ENCODE results near the gene PPM1L.
"Not testable (repeated sequence)": the region's sequence is repeated elsewhere in the genome, so short reads cannot be mapped to it uniquely, and the experiment has no call there.

PPM1L gene

DNA sequence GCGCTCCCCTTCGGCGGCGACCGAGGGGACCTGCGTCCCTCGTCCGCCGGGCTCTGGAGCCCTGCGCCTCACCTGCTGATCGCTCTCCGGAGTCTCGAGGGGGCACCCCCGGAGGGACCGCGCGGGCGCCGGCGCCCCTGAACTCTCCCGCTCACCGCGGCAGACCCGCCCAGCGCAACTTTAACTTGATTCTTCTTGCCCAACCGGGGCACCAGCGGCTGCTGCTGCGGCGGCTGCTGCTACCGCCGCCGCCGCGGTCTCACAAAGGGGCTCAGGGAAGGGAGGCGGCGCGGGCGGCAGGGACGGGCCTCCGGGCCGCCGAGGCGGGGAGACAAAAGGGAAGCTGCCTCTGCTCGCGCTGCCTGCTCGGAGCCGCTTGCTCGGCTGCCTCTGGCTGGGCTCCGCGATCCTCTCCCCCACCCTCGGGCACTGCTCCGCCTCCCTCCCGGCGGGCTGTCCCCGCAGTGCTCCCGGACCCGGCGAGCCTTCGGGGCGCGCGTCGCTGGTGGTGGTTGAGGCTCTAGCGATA, at the start of gene PPM1L:
Gene PPM1L (plus strand): TSS at position 456 of the 529 bp plus-strand sequence.
- DNase-seq: no peak

DNA sequence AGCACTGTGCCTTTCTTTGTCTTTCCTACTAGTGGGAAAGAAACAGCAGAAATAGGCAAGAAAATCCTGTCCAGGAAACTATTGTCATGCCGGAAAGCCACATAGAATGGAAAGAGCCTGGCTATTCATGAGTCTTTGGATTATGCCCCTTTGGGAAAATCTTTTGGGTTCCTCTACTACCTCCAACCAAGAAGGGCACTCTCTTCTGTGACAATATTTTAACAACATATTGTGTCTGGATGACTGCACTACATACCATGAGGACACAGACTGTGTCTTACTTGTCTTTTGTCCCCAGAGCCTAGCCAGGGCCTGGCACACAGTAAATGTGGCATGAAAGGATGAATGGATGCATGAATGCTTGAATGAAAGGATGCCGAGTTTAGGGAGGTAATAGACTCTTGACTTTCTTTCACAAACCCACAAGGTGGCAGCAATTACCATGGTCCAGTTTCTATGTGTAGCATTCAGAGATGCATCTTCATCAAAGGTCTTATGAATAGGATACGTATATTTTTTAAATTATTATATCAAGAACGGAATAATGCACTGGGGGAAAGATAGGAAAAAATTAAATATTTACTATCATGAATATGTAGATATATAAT, 48.7 kb upstream of the PPM1L start:
- no peak for DNase-seq

DNA sequence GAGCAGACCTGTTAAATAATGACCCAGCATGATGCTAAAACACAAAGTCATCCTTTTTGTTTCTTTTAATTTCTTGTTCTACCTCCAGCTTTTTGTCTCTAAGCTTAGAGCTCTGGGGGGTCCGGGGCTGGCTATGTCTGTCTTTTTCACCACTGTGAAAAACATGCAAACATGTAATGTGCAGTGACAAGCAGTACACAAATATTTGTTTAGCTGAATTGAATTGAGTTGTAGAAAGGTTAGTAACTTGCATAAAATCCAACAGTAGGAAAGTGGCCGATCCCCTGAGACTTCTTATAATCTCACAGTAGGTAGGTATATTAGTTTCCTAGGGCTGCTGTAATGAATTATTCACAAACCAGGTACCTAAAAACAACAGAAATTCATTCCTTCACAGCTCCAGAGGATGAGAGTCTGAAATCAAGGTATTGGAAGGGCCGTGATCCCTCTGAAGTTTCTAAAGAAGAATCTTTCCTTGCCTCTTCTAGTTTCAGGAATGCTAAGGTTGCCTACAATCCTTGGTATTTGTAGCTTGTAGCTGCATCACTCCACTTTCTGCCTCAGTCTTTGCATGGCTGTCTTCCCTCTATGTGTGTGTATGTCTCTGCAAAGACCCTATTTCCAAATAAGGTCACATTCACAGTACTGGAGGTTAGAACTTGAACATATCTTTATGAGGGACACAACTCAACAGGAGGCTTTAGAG, 46.4 kb upstream of the PPM1L start:
- no peak for DNase-seq

DNA sequence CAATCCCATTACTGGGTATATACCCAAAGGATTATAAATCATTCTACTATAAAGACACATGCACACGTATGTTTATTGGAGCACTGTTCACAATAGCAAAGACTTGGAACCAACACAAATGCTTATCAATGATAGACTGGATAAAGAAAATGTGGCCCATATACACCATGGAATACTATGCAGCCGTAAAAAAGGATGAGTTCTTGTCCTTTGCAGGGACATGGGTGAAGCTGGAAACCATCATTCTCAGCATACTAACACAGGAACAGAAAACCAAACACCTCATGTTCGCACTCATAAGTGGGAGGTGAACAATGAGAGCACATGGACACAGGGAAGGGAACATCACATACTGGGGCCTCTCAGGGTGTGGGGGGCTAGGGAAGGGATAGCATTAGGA, 42.9 kb upstream of the PPM1L start:
- not testable (repeated sequence) for DNase-seq

DNA sequence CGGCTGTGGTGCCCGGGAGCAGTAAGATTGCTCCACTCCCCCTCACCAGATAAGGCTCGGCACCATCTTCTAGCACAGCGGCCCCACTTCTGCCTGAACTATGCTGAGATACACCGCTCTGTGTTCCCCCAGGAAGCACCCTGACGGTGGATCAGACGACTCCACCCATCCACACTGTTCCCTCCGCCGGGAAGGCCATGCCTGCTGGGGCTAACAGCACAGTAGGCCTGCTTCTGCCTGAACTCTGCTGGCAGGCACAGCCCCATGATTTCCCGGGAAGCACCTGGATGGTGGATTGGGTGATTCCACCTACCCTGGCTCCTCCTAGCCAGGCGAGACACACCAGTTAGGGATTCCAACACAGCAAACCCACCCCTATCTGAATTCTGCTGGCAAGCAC, 36.3 kb upstream of the PPM1L start:
- no peak for DNase-seq

DNA sequence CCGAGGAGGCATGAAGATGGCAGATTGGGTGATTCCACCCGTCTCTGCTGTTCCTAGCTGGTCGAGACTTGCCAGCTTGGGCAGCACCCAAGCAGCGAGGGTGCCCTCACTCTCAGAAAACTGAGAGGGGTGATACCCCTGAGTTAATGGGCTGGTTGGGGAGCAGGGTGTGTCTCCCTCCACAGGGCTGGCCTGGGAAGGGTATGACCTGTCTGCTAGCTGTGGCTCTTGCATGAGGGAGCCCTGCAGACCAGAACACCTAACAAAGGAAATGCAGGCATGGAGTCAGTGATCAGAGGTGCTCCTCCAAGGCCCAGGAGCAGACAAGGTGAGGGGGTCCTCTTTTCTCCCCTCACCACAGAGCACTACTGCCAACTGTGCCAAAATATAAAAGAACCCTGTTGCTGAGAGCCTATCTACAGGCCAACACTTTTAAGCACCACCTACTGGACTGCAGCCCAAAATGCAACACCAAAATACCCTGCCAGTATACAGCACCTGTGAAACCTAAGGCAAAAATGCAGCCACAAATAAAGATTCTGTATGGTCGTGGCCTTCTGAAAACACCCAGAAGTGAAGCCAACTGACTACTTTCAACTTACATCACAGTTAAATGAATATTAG, 35.8 kb upstream of the PPM1L start:
- no peak for DNase-seq

DNA sequence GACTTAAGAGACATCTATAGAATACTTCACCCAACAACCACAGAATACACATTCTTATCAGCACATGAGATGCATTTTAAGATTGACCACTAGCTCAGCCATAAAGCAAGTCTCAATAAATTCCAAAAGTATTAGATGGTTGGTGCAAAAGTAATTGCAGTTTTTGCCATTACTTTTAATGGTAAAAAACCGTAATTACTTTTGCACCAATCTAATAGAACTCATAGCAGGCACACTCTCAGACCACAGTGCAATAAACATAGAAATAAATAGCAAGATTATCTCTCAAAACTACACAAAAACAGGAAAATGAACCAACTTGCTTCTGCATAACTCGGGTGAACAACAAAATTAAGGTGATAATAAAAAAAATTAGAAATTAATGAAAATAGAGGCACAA, 33.7 kb upstream of the PPM1L start:
- DNase-seq: no peak

DNA sequence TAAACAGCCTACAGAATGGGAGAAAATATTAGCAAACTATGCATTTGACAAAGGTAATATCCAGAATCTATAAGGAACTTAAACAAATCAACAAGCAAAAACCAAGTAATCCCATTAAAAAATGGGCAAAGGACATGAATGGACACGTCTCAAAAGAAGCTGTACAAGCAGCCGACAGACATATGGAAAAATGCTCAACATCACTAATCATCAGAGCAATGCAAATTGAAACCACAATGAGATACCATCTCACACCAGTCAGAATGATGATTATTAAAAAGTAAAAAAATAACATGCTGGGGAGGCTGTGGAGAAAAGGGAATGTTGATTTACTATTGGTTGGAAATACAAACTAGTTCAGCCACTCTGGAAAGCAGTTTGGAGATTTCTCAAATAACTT, 30.7 kb upstream of the PPM1L start:
- DNase-seq: no peak

DNA sequence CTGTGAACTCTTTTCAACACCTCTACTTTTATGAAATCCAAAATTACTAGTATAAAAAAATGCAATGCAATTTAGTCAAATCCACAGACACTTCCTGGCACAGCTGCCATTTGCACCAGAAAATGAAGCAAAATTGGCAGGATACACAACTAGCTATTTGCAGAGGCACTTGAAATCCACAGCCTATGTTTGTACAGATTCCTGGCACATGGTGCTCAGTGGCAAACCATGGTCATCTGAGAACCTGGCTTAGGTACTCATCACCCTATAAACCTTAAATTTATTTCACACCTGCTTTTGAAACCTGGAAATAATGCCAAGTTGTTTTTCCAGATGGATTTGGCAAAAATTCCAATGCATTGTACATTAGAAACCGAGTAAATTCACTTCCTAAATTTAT, 20.2 kb upstream of the PPM1L start:
- DNase-seq: no peak

DNA sequence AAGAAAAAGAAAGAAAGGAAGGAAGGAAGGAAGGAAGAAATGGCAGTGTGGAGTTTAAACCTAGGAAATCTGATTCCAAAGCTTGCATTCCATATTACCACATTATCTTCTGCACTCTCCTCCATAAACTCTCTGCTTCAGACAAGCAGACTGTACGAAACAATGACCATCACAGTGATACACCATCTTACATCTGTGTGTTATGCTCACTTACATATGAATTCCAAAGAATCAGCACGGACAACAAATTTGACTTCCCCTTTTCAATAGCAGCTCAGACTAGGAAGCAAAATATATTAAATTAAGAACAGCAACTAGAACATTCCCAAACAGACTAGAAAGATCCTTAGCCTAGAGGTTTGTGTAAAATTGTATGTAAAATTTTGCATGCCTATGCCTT, 18.0 kb upstream of the PPM1L start:
- DNase-seq: no peak

DNA sequence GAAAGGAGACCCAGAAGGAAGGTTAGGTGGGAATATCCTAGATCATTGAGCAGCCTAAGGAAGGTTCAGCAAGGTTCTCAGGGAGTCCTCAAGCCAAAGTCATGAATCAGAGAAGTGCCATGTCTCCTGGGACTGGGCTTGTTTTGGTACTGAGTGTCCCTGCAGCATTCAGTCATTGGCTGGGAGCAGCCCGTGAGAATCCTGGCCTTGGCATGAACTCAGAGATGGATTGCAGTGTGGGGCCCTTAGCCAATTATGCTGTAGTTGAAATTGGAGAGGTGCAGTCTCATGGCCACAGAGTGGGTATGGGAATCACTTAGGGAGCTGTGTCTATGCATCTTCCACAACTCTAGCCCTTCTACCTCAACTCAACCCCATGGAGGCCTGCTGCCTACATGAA, 17.0 kb upstream of the PPM1L start:
- DNase-seq: no peak

DNA sequence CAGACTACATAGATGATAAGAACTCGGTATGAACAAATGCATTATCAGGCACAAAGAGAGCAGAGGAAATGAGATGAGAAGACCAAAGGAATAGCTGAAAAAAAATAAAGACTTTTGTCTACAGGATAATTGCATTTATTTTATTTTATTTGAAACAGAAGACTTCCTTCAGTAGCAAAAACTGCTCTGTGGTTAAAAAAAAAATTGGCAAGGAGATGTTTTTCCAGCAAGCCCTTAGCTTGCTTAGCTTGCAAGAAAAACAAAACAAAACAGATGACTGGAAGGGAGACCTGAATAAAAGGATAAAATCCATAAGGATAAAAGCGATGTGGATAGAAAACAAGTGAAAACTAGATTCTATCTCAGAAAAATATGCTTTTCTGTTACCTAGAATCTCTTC, 9.1 kb upstream of the PPM1L start:
- DNase-seq: no peak

DNA sequence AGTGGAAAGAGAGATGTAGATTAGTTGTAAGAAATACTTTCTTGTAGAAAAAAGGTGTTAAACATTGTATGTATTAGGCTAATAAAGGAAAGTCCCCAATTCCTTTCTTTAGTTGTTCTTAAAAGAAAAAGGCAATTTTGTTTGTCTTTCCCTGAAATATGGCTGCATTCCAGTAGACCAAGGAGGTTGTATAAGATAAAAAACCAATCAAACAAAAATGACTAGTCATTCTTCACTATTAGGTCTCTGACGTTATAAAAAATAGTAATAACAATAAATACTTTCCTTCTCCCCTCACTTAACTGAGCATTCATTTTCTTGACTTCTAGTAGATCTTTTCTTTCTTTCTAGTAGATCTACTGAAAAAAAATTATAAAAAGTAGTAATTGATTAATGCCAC, 8.6 kb upstream of the PPM1L start:
- no peak for DNase-seq

DNA sequence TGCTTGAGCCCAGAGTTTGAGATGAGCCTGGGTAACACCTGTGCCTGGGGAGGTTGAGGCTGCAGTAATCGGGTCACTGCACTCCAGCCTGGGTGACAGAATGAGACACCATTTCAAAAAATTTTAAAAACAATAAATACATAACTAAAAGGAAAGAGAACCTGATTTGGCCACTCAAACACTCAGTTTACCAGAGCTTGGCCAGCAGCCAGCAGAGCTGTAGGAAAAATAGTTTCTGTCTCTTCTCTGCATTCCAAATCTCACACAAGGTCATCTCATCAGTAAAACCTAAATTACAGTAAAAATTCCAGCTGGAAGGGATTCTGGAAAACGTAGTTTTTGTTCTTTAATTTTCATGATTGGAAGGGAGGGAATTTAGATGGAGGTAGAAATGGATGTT, 7.8 kb upstream of the PPM1L start:
- DNase-seq: no peak

DNA sequence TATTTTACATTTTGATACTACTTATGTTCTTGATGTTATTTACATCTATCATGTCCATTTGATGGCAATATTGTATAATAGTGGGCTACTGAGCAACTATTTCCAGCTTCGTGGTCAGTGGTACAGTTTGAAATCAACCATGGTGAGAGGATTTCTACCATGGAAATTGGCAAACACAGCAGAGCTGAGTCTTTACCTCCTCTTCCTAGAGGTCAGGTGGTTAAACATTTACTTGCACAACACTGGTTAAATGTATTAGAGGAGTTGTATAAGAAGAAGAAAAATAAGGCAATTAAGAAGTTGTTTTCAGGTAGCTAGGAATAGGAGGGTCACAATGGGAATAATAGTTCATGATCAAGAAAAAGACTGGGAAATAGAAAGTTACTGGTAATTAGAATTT, 7.2 kb upstream of the PPM1L start:
- no peak for DNase-seq

DNA sequence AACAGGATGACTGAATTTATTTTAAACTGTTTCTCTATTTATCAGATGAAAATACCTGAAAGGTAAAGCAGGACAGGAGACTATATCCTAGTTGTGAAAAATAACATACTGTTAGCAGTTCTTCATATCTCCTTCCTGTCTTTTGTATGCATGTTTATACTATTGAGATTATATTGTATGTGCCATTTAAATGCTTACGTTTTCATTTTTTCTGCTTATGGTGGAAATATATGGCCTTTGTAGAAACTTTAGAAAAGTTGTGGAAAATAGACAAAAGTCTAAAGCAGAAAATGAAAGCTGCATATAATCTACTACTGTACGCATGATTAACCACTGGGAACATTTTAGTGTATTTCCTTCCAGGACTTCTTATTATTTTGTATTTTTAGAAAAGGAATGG, 2.1 kb upstream of the PPM1L start:
- no peak for DNase-seq

DNA sequence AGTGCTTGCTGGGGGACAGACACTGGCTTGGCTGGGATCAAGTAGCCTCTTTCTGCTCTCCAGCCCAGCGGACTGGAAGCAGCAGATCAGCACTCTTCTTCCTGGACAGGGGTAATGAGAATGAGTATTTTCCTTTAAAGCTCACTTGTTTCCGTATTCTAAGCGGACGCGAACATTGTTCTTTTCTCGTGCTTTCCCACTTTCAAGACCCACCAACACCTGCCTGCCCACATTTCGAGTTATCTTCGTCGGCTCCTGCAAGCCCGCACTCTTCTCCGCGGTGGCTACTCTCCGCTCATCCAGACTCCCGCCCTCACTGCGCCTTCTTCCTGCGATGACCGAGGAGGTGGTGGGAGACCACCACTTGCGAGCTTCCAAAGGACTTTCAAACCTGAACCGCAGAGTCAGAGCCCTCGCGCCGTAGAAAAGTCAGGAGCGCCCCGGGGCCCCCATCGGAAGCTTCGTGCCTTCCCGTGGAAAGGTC, 1.6 kb upstream of the PPM1L start:
- no peak for DNase-seq

DNA sequence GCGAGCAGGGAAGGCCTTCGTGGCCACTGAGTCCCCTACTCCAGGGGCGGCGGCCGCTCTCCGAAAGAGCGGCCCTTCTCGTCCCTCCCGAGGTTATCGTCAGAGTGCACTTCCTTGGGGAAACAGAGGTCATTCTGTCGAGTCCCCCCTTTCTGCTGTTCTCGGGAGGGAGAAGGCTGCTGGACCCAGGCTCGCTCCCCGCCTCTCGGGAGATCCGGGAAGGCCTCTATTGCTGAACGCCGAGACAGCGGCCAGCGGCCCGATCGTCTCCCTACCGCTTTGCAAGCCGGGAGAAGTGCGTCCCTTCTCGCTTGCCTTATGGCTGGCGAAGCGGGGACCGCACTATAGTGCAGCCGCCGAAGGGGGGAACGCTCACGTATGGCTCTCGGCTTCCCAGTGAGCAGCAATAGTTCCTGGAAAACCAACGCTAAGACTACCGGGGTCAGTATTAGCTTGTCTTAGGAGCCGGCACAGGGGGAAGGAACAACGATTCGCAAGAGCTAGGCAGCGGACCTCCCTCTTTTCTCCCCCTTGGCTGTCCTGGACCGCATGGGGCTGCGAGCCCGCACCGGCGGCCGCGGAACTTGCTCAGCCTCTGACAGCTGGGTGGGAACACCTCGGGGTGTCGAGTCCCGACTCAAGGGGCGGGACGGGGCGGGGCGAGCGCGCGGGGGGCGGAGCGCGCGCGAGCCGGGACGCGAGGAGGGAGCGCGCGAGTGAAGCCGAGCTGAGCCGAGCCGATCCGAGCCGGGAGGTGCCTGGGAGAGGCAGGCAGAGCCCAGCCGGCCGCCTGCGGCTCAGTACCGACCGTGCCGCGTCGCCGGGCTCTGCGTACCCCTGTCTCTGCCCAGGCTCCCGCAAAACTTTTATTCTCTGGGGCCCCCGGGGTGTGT, 930 bp upstream of the PPM1L start:
- DNase-seq: peak; percentile 53

DNA sequence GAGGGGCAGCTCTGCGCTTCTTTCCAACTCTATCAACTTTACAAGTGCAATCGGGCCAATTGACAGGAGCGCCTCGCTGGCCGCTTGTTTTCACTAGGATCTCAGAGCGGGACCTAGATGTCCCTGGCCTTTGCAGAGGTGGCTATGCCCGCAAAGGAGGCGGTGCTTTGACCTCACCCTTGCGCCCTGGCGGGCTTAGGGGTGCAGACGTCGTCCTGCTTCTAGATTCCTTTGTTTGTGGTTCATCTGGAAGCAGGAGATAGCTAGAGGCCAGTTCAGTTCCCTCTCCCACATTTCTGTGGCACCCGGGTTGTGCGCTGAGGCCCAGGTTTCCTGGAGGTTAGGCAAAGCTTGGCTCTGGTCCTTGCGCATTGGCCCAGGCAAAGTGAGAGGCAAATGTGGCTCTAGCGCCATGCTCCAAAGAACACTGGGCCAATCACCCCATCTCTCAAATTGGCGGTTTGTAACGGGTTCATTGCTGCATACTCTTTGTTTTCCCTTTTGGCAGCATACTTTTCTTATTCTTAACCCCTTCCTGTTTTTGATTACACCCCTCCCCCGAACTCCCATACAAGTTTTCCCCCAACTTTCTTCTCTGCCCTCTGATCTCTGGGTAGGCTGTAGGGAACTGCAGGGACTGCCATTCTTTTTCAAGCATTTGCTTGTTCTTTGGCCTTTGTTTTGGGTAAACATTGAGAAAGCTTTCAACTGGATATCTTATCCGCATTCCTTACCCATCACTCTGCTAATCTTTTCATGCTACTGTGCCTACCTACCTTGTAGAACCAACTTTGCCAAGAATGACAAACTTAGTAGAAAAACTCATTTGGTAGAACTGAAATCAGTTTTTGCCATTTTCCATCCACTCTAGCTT, 1.4 kb downstream of the PPM1L start:
- DNase-seq: no peak

DNA sequence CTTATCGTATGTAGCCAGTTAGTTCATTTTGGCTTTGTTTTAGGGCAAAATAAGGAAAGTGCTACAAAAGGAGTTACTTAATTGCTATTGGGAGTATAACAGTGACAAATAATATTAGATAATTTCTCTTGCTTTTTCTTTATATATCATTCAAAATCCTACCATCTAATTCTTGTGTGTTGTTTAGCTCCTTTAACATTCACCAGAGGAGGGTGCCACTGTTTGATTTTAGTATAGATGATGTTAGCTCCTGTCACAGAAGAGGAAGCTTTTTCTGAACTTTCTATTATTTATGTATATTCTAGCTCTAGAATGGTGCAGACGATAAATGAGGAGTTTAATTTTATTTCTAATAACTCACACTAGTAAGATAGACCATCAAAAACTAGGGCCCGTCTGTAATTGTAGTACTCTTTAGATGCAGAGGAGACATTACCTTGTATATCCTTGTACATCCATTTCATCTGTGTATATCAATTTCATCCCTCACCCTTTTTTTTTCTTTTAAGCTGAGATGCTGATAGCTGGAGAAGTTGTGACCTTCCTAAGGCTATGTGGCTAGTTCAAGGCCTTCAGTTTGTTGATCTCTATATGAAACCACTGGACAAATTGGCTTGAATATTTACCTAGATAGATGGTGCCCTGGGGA, 3.0 kb downstream of the PPM1L start:
- DNase-seq: no peak

DNA sequence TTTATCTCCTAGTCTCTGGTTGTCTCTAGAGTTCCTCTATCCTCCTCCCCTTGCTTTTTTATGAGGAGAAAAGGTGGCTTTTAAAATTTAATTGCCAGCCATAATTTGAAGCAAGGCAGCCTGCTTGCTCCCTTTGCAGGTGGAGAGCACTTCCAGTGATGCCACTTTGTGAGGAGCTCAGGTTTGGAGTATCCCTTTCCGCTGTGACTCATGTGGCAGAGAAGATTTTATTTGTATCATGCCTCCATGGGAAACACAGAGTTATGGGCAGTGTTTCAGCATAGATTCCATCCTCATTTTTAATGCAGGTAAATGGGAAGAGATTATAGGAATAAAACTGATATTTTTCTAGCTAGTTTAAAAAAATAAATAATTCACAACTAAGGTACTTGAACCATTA, 7.0 kb downstream of the PPM1L start:
- no peak for DNase-seq

DNA sequence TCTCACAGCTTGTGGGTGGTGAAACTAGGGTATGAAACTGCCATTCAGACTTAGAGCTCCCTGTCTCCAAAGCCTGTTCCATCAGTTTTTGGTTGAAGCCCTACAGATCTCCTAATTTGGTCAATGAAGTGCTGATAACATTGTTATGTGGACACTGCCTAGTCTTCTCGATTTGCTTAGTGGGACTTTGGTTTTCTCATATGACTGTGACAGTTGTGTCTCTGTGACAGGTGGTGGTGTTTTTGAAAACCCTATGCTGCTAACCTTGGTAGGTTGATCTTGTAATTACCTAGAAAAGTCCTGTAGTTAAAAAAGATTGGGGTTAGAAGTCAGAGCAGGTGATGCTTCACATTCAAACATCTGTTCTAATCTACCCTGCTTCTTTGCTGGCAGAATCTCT, 9.2 kb downstream of the PPM1L start:
- no peak for DNase-seq
